Endodermal cell (in vitro differentiated cells): ENCODE results near the gene ANXA2R. TPM values are rescaled to one million over a fixed set of nuclear protein-coding genes. Genes with fewer than 3 reads are reported as not detected.

Experiments used
- DNase-seq: peaks from one replicate; pipeline ENCODE4 v3.0.0-alpha.2; 2017
- H3K27ac ChIP-seq: 2 replicates; pipeline ENCODE4 v1.5.1; 2013; ENCODE audit warnings: mild to moderate bottlenecking, low read depth, low read length, moderate library complexity
- H3K27me3 ChIP-seq: 2 replicates; pipeline ENCODE4 v1.6.1; 2013; ENCODE audit warnings: mild to moderate bottlenecking, low read length, moderate library complexity; ENCODE audit not compliant: insufficient read depth, control insufficient read depth, poor library complexity, severe bottlenecking
- H3K36me3 ChIP-seq: 2 replicates; pipeline ENCODE4 v1.7.0; 2013; ENCODE audit warnings: mild to moderate bottlenecking, low read length, moderate library complexity; ENCODE audit not compliant: control insufficient read depth, insufficient read depth
- H3K4me1 ChIP-seq: one replicate; pipeline ENCODE4 v1.7.0; 2013; ENCODE audit warnings: low read length; ENCODE audit not compliant: control insufficient read depth, insufficient read depth
- H3K4me3 ChIP-seq: 2 replicates; pipeline ENCODE4 v1.5.1; 2013; ENCODE audit warnings: mild to moderate bottlenecking, low read length, moderate library complexity
- H3K9ac ChIP-seq: 2 replicates; pipeline ENCODE4 v1.6.1; 2013; ENCODE audit warnings: mild to moderate bottlenecking, low read length, moderate library complexity; ENCODE audit not compliant: poor library complexity, severe bottlenecking; ENCODE audit errors: extremely low read depth
- H3K9me3 ChIP-seq: 2 replicates; pipeline ENCODE4 v1.6.1; 2013; ENCODE audit warnings: mild to moderate bottlenecking, low read length, moderate library complexity; ENCODE audit not compliant: control insufficient read depth
- H3K27ac Mint-ChIP-seq: 2 replicates; pipeline ENCODE4 v1.8.0; 2020; ENCODE audit warnings: mixed read lengths
- H3K27me3 Mint-ChIP-seq: 2 replicates; pipeline ENCODE4 v1.8.0; 2021; ENCODE audit warnings: mild to moderate bottlenecking, mixed read lengths; ENCODE audit not compliant: insufficient read depth
- H3K36me3 Mint-ChIP-seq: 2 replicates; pipeline ENCODE4 v1.8.0; 2020; ENCODE audit warnings: low read depth, mixed read lengths
- H3K4me1 Mint-ChIP-seq: 2 replicates; pipeline ENCODE4 v1.8.0; 2020; ENCODE audit warnings: mixed read lengths
- H3K4me3 Mint-ChIP-seq: 2 replicates; pipeline ENCODE4 v1.8.0; 2020; ENCODE audit warnings: mild to moderate bottlenecking, moderate library complexity, mixed read lengths
- H3K9me3 Mint-ChIP-seq: 2 replicates; pipeline ENCODE4 v1.8.0; 2020; ENCODE audit warnings: mild to moderate bottlenecking, mixed read lengths
- WGBS, 2 experiments: methylation state at CpG; one replicate each; pipeline versions ENCODE4 v1.1.5 to v1.1.7; 2013; ENCODE audit warnings: missing lambda C conversion rate in 2 of 2, mixed read lengths in 1 of 2; ENCODE audit not compliant: insufficient coverage in 1 of 2, insufficient read length in 1 of 2; 5-methylcytosine and 5-hydroxymethylcytosine counted together
- total RNA-seq, 2 donors: library from RNA; stranded (reverse); fragmentation: NEBNext Ultra II Directional in 1 of 2; extraction: Animal tissue kit (Norgen Biotek cat#: 25700) in 1 of 2; gene quantifications; 2 replicates in 1 of 2; 3 replicates in 1 of 2; pipeline ENCODE4 v1.2.1, GENCODE V29; 2021
- TF ChIP-seq, protein P1 (sequence below): fragments of 200-600 bp; sonication (generic); conservative IDR thresholded peaks from 2 replicates; pipeline ENCODE4 v1.5.0; 2021; ENCODE audit warnings: antibody characterized with exemption, mild to moderate bottlenecking

The ANXA2R gene
- total RNA-seq, 2 donors from 2014 or later, result 0.73 to 0.97 TPM

DNA sequence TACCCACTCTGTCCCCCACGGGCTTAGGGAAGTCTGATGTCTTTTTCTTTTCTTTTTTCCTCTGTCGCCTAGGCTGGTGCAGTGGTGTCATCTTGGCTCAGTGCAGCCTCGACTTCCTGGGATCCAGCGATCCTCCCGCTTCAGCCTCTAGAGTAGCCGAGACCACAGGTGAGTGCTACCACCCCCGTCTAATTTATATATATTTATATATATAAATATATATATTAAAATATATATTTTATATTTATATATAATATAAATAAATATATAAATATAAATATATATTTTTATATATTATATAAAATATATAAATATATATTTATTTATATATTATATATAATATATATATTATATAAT is 3.3 kb upstream of the ANXA2R start:
- no peak overlapping the region for H3K27ac Mint-ChIP-seq
- Histone ChIP-seq H3K27ac (no peak overlapping the region), H3K4me1 (peaks cover 2% of the 10 kb centered on the region), H3K4me3 (peak overlapping the region; percentile 84), H3K27me3 (peaks cover 69% of the 10 kb centered on the region), H3K36me3 (no peaks in the 10 kb centered on the region), H3K9ac (no peak overlapping the region), H3K9me3 (no peaks in the 10 kb centered on the region)
- H3K27me3 Mint-ChIP-seq, result peaks cover 81% of the 10 kb centered on the region
- TF ChIP-seq, protein P1, sequence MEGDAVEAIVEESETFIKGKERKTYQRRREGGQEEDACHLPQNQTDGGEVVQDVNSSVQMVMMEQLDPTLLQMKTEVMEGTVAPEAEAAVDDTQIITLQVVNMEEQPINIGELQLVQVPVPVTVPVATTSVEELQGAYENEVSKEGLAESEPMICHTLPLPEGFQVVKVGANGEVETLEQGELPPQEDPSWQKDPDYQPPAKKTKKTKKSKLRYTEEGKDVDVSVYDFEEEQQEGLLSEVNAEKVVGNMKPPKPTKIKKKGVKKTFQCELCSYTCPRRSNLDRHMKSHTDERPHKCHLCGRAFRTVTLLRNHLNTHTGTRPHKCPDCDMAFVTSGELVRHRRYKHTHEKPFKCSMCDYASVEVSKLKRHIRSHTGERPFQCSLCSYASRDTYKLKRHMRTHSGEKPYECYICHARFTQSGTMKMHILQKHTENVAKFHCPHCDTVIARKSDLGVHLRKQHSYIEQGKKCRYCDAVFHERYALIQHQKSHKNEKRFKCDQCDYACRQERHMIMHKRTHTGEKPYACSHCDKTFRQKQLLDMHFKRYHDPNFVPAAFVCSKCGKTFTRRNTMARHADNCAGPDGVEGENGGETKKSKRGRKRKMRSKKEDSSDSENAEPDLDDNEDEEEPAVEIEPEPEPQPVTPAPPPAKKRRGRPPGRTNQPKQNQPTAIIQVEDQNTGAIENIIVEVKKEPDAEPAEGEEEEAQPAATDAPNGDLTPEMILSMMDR, result no peak
- peaks cover 29% of the 10 kb centered on the region for H3K4me1 Mint-ChIP-seq
- H3K9me3 Mint-ChIP-seq, result no peaks in the 10 kb centered on the region
- H3K36me3 Mint-ChIP-seq, result no peaks in the 10 kb centered on the region
- peak overlapping the region; percentile 60 for H3K4me3 Mint-ChIP-seq
- no peak for DNase-seq
- WGBS, 2 experiments, result 0 to 29% methylated on average over 3 to 6 of the region's 7 CpGs

DNA sequence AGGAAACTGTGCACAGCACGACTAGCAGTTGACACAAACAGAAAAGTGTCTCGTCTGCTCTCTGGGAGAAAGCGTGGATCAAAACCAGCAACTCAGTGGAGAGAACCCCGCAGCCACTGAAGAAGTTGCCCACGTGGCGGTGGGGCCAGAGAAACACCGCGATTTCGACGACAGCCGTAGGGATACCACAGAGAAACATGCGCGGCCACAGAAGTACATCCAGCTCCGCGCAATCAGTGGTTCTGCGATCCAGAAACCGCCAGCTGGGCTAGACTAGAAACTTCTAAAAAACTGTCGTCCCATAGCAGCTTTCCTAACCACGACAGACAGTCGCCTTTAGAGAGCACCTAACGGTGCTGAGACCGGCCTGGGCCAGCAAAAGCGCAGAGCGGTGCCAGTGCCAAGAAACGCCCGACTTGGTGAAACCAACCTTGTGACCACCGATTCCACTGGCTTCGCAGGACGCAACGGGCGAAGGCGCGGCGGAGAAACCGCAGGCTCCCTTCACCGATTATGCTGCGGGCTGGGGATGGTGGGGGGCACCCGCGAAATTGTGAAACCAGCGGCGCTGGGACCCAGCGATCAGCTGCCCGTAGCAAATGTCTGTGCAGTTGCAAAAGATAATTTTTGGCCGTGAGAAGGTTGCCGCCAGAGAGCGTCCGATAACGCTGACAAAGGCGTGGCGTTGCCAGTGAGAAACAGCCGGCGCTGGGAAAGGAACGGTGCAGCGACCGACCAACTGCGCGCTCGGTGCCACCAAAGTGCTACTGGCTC is 2.7 kb upstream of the ANXA2R start:
- Histone ChIP-seq H3K9ac (peak overlapping the region; percentile 21), H3K9me3 (no peaks in the 10 kb centered on the region), H3K27me3 (peaks cover 72% of the 10 kb centered on the region), H3K36me3 (no peaks in the 10 kb centered on the region), H3K4me3 (peak overlapping the region; percentile 84), H3K4me1 (peaks cover 4% of the 10 kb centered on the region), H3K27ac (peak overlapping the region; percentile 35)
- H3K27ac Mint-ChIP-seq, result peak overlapping the region; percentile 32
- H3K36me3 Mint-ChIP-seq, result no peaks in the 10 kb centered on the region
- H3K4me3 Mint-ChIP-seq, result peak overlapping the region; percentile 60
- DNase-seq, result peak; percentile 76
- peaks cover 33% of the 10 kb centered on the region for H3K4me1 Mint-ChIP-seq
- TF ChIP-seq, protein P1, result peak; percentile 3
- H3K27me3 Mint-ChIP-seq, result peaks cover 87% of the 10 kb centered on the region
- no peaks in the 10 kb centered on the region for H3K9me3 Mint-ChIP-seq
- 3 to 5% methylated on average over 42 to 58 of the region's 58 CpGs for WGBS, 2 experiments

GRCh38 chr5:43042176-43042625 is 2.1 kb upstream of the ANXA2R start:
- DNase-seq, result peak; percentile 88
- no peaks in the 10 kb centered on the region for H3K9me3 ChIP-seq
- Mint-ChIP-seq H3K4me1 (peaks cover 34% of the 10 kb centered on the region), H3K9me3 (no peaks in the 10 kb centered on the region), H3K36me3 (peaks cover 2% of the 10 kb centered on the region), H3K4me3 (peak overlapping the region; percentile 60), H3K27ac (peak overlapping the region; percentile 32), H3K27me3 (peaks cover 89% of the 10 kb centered on the region)
- H3K36me3 ChIP-seq, result no peaks in the 10 kb centered on the region
- peaks cover 4% of the 10 kb centered on the region for H3K4me1 ChIP-seq
- TF ChIP-seq, protein P1, result peak; percentile 43
- H3K9ac ChIP-seq, result peak overlapping the region; percentile 21
- H3K27ac ChIP-seq, result peak overlapping the region; percentile 35
- H3K4me3 ChIP-seq, result peak overlapping the region; percentile 84
- peaks cover 74% of the 10 kb centered on the region for H3K27me3 ChIP-seq
- WGBS, 2 experiments, result 0 to 1% methylated on average over 38 to 44 of the region's 44 CpGs
